Measurements from ENCODE around the gene B4GALNT4. TPM values are rescaled to one million over a fixed set of nuclear protein-coding genes. Genes with fewer than 3 reads are reported as not detected.
"Not testable (repeated sequence)": the region's sequence is repeated elsewhere in the genome, so short reads cannot be mapped to it uniquely, and the experiment has no call there.

Gene B4GALNT4
- total and polyA plus RNA-seq, 9 donors = 12.9 to 34.1 (median 20.6) TPM

DNA sequence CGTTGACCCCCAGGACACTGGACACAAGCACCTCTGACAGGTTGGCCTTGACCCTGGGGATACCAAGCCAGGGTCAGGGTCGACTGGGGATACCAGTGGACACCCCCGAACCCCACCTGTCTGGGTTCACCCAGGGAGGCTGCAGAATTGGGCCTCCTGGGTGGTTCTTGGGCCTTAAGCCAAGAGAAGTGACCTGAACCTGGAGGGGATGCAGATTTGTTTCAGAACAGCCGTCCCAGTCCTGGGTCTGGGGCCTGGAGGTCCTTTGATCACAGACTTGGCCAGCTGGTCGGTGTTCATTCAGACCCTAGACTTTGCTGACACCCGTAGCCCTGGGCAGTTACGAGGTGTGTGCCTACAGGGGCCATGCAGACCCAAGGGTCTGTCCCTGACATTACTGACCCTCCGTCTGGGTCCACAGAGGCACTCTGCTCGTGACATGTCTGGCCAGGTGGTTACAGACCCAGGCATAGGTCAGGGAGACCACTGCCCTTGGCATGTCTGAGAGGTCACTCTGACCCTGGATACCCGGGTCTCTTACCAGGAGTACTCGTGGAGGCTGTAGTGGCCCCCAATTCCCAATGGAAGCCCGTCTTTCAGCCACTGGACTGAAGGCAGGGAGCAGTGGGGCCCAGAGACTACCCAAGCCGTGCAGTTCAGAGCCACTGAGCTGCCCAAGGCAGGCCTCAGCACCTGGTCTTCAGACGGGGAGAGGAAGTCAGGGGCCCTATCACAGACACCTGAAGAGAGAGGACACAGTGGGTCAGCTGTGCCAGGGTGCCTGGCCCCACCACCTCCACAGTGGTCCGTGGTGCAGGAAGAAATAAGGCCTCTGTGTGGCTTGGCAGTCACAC, 39.1 kb downstream of the B4GALNT4 start:
- Histone ChIP-seq H3K4me1 (ENCODE audit: control insufficient read depth, insufficient read depth, low read length) (peaks cover 15% of the 10 kb centered on the region), H3K36me3 (ENCODE audit: control insufficient read depth, insufficient read depth, low read length) (no peaks in the 10 kb centered on the region), H3K9me3 (replicated peaks; ENCODE audit: control insufficient read depth, low read depth, low read length) (no peaks in the 10 kb centered on the region), H3K27ac (ENCODE audit: low read length) (no peak overlapping the region), H3K4me3 (ENCODE audit: low read length) (no peak overlapping the region), H3K27me3 (ENCODE audit: control insufficient read depth, insufficient read depth, low read length) (peaks cover 24% of the 10 kb centered on the region)
- WGBS (ENCODE audit: insufficient coverage) = 81% methylated on average over 15 of the region's 15 CpGs
- DNase-seq = no peak

DNA sequence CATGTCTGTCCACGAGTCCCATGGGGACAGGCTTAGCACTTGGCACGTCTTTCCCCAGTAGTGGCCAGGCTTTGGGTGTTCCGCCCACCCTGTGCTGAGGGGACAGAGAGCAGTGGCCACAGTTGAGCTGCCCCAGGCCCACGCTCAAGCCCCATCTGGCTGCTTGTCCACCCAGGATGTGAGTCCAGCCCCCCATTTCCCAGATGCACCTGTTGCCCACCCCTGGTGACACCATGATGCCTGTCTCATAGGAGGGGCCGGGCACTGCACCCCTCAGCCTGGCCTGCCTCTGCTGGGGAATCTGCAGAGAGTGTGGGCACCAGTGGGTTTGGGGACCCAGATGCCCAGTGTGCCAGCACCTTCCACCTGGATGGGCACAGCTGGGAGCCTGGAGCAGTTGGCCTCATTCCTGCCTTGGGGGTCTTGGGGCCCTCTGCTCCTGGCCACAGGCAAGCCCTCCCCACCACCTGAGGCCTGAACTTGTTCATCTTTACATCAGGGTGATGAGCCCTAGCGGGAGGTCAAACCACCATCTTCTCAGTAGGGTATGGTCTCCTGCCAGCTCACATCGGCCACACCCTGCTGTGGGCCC, 39.8 kb downstream of the B4GALNT4 start:
- DNase-seq = no peak
- Histone ChIP-seq H3K4me3 (ENCODE audit: low read length) (no peak overlapping the region), H3K27me3 (ENCODE audit: control insufficient read depth, insufficient read depth, low read length) (peaks cover 22% of the 10 kb centered on the region), H3K36me3 (ENCODE audit: control insufficient read depth, insufficient read depth, low read length) (no peaks in the 10 kb centered on the region), H3K27ac (ENCODE audit: low read length) (no peak overlapping the region), H3K4me1 (ENCODE audit: control insufficient read depth, insufficient read depth, low read length) (peaks cover 15% of the 10 kb centered on the region), H3K9me3 (replicated peaks; ENCODE audit: control insufficient read depth, low read depth, low read length) (no peaks in the 10 kb centered on the region)
- 87% methylated on average over 5 of the region's 7 CpGs for WGBS (ENCODE audit: insufficient coverage)

DNA sequence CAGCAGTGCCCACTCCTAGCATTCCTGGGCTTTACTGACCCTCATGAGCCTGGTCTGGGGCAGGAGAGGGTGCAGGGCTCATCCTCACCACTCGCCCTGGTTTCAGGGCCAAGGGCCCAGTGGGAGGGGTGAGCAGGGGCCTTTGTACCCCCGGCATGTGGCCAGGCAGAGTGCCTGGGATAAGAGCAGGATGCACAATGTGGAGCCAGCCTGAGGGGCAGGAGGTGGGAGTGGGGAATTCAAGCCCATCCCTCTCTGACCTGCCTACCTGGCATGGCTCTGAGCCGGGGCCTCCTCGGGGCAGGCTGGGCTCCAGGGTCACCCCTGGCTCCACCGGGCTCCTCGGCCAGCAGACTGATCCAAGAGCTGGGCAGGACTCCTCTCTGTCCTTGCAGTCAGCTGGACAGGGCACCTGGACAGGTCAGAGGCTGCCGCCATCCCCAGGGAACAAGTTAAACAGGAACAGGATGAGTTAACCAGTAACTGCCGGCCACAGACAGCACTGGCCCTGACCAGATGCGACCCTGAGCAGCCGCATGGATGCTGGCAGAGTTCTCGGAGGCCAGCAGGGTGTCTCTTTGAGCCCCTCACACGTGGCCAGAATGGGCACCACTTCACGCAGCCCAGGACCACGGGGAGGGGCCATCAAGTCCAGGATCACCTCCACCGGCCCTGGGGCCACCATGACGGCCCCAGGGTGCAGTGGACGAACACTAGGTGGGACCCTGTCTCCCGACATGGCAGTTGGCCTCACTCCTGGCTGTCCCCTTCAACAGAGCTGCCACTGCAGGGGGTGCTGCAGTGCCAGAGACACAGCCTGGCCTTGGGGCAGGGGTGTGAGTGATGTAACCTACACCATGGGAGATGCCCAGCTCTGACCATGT, 40.5 kb downstream of the B4GALNT4 start:
- DNase-seq = no peak
- WGBS (ENCODE audit: insufficient coverage) = 52% methylated on average over 12 of the region's 18 CpGs
- Histone ChIP-seq H3K4me3 (ENCODE audit: low read length) (no peak overlapping the region), H3K27me3 (ENCODE audit: control insufficient read depth, insufficient read depth, low read length) (peaks cover 24% of the 10 kb centered on the region), H3K36me3 (ENCODE audit: control insufficient read depth, insufficient read depth, low read length) (no peaks in the 10 kb centered on the region), H3K4me1 (ENCODE audit: control insufficient read depth, insufficient read depth, low read length) (peaks cover 15% of the 10 kb centered on the region), H3K9me3 (replicated peaks; ENCODE audit: control insufficient read depth, low read depth, low read length) (no peaks in the 10 kb centered on the region), H3K27ac (ENCODE audit: low read length) (no peak overlapping the region)

DNA sequence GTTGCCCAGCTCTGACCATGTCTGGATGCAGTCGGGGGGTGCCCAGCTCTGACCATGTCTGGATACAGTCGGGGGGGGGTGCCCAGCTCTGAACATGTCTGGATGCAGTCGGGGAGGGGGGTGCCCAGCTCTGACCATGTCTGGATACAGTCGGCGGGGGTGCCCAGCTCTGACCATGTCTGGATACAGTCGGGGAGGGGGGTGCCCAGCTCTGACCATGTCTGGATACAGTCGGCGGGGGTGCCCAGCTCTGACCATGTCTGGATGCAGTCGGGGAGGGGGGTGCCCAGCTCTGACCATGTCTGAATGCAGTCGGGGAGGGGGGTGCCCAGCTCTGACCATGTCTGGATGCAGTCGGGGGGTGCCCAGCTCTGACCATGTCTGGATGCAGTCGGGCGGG, 41.4 kb downstream of the B4GALNT4 start:
- Histone ChIP-seq H3K4me1 (ENCODE audit: control insufficient read depth, insufficient read depth, low read length) (peaks cover 17% of the 10 kb centered on the region), H3K27me3 (ENCODE audit: control insufficient read depth, insufficient read depth, low read length) (peaks cover 32% of the 10 kb centered on the region)
- H3K4me3 ChIP-seq (ENCODE audit: low read length); H3K36me3 ChIP-seq (ENCODE audit: control insufficient read depth, insufficient read depth, low read length); DNase-seq; H3K9me3 ChIP-seq (replicated peaks; ENCODE audit: control insufficient read depth, low read depth, low read length); H3K27ac ChIP-seq (ENCODE audit: low read length): not testable (repeated sequence)
- WGBS (ENCODE audit: insufficient coverage) = 70% methylated on average over 2 of the region's 13 CpGs

DNA sequence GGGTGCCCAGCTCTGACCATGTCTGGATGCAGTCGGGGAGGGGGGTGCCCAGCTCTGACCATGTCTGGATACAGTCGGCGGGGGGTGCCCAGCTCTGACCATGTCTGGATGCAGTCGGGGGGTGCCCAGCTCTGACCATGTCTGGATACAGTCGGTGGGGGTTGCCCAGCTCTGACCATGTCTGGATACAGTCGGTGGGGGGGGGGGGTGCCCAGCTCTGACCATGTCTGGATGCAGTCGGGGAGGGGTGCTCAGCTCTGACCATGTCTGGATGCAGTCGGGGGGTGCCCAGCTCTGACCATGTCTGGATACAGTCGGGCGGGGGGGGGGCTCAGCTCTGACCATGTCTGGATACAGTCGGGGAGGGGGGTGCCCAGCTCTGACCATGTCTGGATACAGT, 42.2 kb downstream of the B4GALNT4 start:
- not testable (repeated sequence) for H3K9me3 ChIP-seq (replicated peaks; ENCODE audit: control insufficient read depth, low read depth, low read length); H3K27ac ChIP-seq (ENCODE audit: low read length); H3K4me3 ChIP-seq (ENCODE audit: low read length); H3K36me3 ChIP-seq (ENCODE audit: control insufficient read depth, insufficient read depth, low read length); DNase-seq
- H3K4me1 ChIP-seq (ENCODE audit: control insufficient read depth, insufficient read depth, low read length) = peaks cover 14% of the 10 kb centered on the region
- H3K27me3 ChIP-seq (ENCODE audit: control insufficient read depth, insufficient read depth, low read length) = peaks cover 40% of the 10 kb centered on the region
- WGBS (ENCODE audit: insufficient coverage) = no CpG with 5 or more reads among the region's 11 CpGs

DNA sequence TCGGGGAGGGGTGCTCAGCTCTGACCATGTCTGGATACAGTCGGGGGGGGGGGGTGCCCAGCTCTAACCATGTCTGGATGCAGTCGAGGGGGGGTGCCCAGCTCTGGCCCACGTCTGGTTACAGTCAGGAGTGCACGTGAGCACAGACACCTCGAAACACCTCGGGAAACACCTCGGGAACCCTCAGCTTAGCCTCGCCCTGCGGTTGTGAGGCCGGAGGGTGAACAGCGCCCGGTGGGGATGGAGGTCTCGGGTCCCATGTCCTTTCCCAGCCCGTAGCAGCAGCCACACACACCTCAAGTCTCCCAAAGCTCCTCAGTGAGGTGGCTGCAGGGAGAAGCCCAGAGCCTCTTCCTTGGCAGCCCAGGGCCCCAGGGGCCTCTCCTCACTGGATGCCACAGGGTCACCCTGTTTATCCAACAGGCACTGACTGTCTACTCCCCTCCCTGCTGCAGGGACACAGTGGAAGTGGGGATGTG, 43.4 kb downstream of the B4GALNT4 start:
- Histone ChIP-seq H3K27ac (ENCODE audit: low read length) (no peak overlapping the region), H3K27me3 (ENCODE audit: control insufficient read depth, insufficient read depth, low read length) (peaks cover 48% of the 10 kb centered on the region), H3K9me3 (replicated peaks; ENCODE audit: control insufficient read depth, low read depth, low read length) (no peaks in the 10 kb centered on the region), H3K36me3 (ENCODE audit: control insufficient read depth, insufficient read depth, low read length) (no peaks in the 10 kb centered on the region), H3K4me1 (ENCODE audit: control insufficient read depth, insufficient read depth, low read length) (peaks cover 12% of the 10 kb centered on the region), H3K4me3 (ENCODE audit: low read length) (no peak overlapping the region)
- WGBS (ENCODE audit: insufficient coverage) = 68% methylated on average over 9 of the region's 15 CpGs
- DNase-seq = no peak

DNA sequence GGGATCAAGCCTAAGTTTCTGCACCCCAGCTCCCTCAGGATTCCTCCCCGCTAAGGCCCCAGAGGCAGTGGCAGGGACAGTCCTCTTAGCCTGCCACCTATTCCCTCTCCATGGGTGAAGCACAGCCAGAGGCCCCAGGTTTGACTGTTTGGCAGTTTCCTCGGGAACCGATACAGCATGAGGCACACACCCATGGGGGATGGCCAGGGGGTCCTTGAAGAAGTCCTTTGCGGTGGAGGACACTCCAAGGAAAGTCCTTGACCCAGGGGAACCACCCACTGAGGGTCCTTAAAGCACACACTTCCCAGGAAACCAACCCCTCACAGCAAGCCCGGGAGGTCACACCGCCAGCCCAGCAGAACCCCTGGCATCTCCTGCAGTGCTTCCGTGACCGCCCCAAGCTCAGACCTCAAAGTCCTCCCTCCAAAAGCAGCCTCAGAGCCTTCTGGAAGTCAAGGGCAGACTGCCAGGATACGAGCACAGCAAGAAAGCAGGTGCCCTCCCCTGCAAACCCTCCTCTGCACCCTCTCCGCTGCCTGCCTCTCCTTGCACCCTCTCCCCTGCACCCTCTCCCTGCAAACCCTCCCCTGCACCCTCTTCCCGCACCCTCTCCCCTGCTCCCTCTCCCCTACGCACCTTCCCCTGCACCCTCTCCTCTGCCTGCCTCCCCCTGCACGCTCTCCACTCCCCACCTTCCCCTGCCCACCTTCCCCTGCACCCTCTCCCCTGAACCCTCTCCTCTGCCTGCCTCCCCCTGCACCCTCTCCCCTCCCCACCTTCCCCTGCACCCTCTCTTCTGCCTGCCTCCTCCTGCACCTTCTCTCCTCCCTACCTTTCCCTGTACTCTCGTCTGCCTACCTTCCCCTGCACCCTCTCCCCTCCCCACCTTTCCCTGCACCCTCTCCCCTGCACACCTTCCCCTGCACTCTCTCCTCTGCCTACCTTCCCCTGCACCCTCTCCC, 44.1 kb downstream of the B4GALNT4 start:
- DNase-seq = no peak
- Histone ChIP-seq H3K27me3 (ENCODE audit: control insufficient read depth, insufficient read depth, low read length) (peaks cover 50% of the 10 kb centered on the region), H3K4me3 (ENCODE audit: low read length) (no peak overlapping the region), H3K4me1 (ENCODE audit: control insufficient read depth, insufficient read depth, low read length) (peaks cover 12% of the 10 kb centered on the region), H3K36me3 (ENCODE audit: control insufficient read depth, insufficient read depth, low read length) (no peaks in the 10 kb centered on the region), H3K27ac (ENCODE audit: low read length) (no peak overlapping the region), H3K9me3 (replicated peaks; ENCODE audit: control insufficient read depth, low read depth, low read length) (no peaks in the 10 kb centered on the region)
- WGBS (ENCODE audit: insufficient coverage) = 41% methylated on average over 8 of the region's 14 CpGs

DNA sequence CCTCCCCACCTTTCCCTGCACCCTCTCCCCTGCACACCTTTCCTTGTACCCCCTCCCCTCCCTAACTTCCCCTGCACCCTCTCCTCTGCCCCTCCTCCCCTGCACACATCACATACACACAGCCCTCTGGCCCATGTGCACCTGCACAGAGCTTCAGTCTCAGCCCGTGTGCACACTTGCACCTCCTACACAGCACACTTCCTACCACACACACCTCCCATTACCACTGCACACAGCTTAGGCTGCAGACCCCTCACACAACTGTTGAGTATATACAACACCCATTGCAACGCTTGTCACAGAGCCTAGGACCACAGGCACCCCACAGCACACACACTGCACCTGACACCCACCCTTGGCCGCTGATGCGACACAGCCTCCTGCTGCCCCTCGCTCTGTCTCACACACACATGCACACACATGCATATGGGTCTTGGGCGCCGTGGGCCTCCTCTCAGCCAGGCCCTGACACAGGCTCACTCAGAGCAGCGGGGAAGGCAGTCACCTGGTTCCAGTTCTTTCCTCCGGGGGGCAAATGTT, 45.1 kb downstream of the B4GALNT4 start:
- WGBS (ENCODE audit: insufficient coverage) = 53% methylated on average over 9 of the region's 9 CpGs
- Histone ChIP-seq H3K27ac (ENCODE audit: low read length) (no peak overlapping the region), H3K4me1 (ENCODE audit: control insufficient read depth, insufficient read depth, low read length) (peaks cover 12% of the 10 kb centered on the region), H3K27me3 (ENCODE audit: control insufficient read depth, insufficient read depth, low read length) (peaks cover 59% of the 10 kb centered on the region), H3K9me3 (replicated peaks; ENCODE audit: control insufficient read depth, low read depth, low read length) (no peaks in the 10 kb centered on the region), H3K4me3 (ENCODE audit: low read length) (no peak overlapping the region), H3K36me3 (ENCODE audit: control insufficient read depth, insufficient read depth, low read length) (no peaks in the 10 kb centered on the region)
- DNase-seq = no peak

DNA sequence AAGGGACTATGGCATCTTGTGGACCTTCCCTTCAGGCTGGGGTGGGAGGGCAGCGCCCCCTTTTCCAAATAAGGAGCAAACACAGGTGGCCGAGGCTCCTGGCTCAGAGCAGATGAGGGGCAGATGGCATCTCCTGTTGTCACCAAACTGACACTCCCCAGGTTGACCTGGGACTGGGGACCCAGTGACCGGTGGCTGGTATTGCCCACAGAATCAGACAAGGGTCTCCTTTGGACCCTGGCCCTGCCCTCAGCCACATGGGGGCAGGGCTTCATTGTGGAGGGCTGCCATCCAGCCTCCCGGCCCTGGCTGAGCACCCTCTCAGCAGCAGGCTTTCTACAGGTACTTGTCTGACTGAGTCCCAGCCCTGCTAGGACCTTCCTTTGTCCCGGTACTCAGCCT, 46.3 kb downstream of the B4GALNT4 start:
- H3K9me3 ChIP-seq (replicated peaks; ENCODE audit: control insufficient read depth, low read depth, low read length) = no peaks in the 10 kb centered on the region
- no peaks in the 10 kb centered on the region for H3K36me3 ChIP-seq (ENCODE audit: control insufficient read depth, insufficient read depth, low read length)
- 59% methylated on average over 4 of the region's 5 CpGs for WGBS (ENCODE audit: insufficient coverage)
- H3K4me1 ChIP-seq (ENCODE audit: control insufficient read depth, insufficient read depth, low read length) = peaks cover 12% of the 10 kb centered on the region
- DNase-seq = no peak
- H3K27ac ChIP-seq (ENCODE audit: low read length) = no peak overlapping the region
- H3K4me3 ChIP-seq (ENCODE audit: low read length) = no peak overlapping the region
- peaks cover 69% of the 10 kb centered on the region for H3K27me3 ChIP-seq (ENCODE audit: control insufficient read depth, insufficient read depth, low read length)

Measured in muscle of leg (tissue), 11 donors.